Aorta (tissue), 5 donors: Measurements from ENCODE around the gene THAP5. TPM values are rescaled to one million over a fixed set of nuclear protein-coding genes. Genes with fewer than 3 reads are reported as not detected.

Source experiments
- ATAC-seq: fragments of 200-7000 bp; cut with Tn5 transposase; one replicate; pipeline ENCODE4 v1.9.1; 2022; ENCODE audit warnings: moderate library complexity; ENCODE audit not compliant: low FRiP score
- DNase-seq, 2 donors: peaks; one replicate each; pipeline ENCODE4 v3.0.0-alpha.2; 2020
- H3K27ac ChIP-seq, 2 donors: one replicate each; pipeline ENCODE4 v1.5.1; 2013; ENCODE audit warnings: low read length in 2 of 2, mild to moderate bottlenecking in 2 of 2, moderate library complexity in 2 of 2, control low read depth in 1 of 2, inconsistent platforms in 1 of 2, low read depth in 1 of 2
- H3K27me3 ChIP-seq, 2 donors: one replicate each; pipeline ENCODE4 v1.6.1; 2013; ENCODE audit warnings: control low read depth in 1 of 2, low read length in 1 of 2, mild to moderate bottlenecking in 1 of 2, moderate library complexity in 1 of 2; ENCODE audit not compliant: insufficient read depth in 2 of 2, control insufficient read depth in 1 of 2
- H3K36me3 ChIP-seq, 2 donors: one replicate each; pipeline ENCODE4 v1.6.1; 2013; ENCODE audit warnings: control low read depth in 1 of 2, low read length in 1 of 2, mild to moderate bottlenecking in 1 of 2; ENCODE audit not compliant: insufficient read depth in 2 of 2, control insufficient read depth in 1 of 2
- H3K4me1 ChIP-seq, 2 donors: one replicate each; pipeline ENCODE4 v1.6.1; 2013; ENCODE audit warnings: low read length in 2 of 2, control low read depth in 1 of 2, mild to moderate bottlenecking in 1 of 2, moderate library complexity in 1 of 2; ENCODE audit not compliant: insufficient read depth in 2 of 2, control insufficient read depth in 1 of 2
- H3K4me3 ChIP-seq, 2 donors: one replicate each; pipeline ENCODE4 v1.5.1; 2013; ENCODE audit warnings: low read length in 2 of 2, control low read depth in 1 of 2, mild to moderate bottlenecking in 1 of 2
- H3K9me3 ChIP-seq: one replicate; pipeline ENCODE4 v1.6.1; 2013; ENCODE audit warnings: mild to moderate bottlenecking, low read length; ENCODE audit not compliant: control insufficient read depth
- WGBS, 2 donors: extraction: QIAGEN DNeasy Blood & Tissue Kit; methylation state at CpG; one replicate each; pipeline ENCODE4 v1.1.7; 2013; 5-methylcytosine and 5-hydroxymethylcytosine counted together
- intact Hi-C, 2 donors: fragments of 100-400 bp; cut with DNase I; formaldehyde crosslinking; loops; one replicate each; pipeline versions ENCODE4 v1.14.2 to v1.15.0; 2022
- polyA plus RNA-seq, 2 donors: library from polyadenylated mRNA; stranded (reverse); fragments of 200-250 nt; gene quantifications; one replicate each; pipeline ENCODE4 v1.2.3, GENCODE V29; 2013
- total RNA-seq, 2 donors: library from RNA; stranded (reverse); fragmentation: NEBNext Ultra II Directional; extraction: Animal tissue kit (Norgen Biotek cat#: 25700); gene quantifications; one replicate each; pipeline ENCODE4 v1.2.1, GENCODE V29; 2021
- donor health status: healthy with polysubstance abuse.
- donor health status: Bipolar disorder and iron deficiency.
- donor health status: DM: no; HTN: no; CAD: no.
- donor health status: DM: no; HTN: no; CAD: no.
- donor health status: DM: yes; HTN: yes; CAD: no.

THAP5 gene
- total and polyA plus RNA-seq, 4 donors = 13.0 to 27.4 (median 20.2) TPM

DNA sequence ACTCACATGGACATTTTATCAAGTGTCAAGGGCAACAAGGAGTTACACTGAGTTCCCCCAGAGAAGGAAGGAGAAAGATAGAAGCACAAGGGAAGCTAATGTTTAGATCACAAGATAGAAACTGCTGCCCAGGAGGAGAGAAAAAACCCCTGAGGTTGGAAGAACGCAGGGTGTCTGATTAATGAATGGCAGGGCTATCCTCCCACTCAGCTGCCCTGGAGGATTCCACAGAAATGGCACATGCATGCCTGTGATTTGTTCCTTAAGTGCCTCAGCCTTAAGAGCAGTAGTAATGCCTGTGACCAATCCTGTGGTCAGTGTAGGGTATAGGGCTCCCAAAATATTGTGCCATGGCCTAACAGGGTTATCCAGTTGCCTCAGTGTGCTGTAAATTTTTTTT, 20.4 kb upstream of the THAP5 start:
- H3K27ac ChIP-seq = no peak overlapping the region
- H3K36me3 ChIP-seq = no peaks in the 10 kb centered on the region
- H3K4me1 ChIP-seq = no peaks in the 10 kb centered on the region
- H3K4me3 ChIP-seq = no peak overlapping the region
- intact Hi-C loops = no loop called here
- WGBS, 2 donors = 50 to 57% methylated on average over 1 of the region's 1 CpG
- H3K9me3 ChIP-seq = no peaks in the 10 kb centered on the region
- DNase-seq (no peak), ATAC-seq (no peak)
- no peaks in the 10 kb centered on the region for H3K27me3 ChIP-seq

DNA sequence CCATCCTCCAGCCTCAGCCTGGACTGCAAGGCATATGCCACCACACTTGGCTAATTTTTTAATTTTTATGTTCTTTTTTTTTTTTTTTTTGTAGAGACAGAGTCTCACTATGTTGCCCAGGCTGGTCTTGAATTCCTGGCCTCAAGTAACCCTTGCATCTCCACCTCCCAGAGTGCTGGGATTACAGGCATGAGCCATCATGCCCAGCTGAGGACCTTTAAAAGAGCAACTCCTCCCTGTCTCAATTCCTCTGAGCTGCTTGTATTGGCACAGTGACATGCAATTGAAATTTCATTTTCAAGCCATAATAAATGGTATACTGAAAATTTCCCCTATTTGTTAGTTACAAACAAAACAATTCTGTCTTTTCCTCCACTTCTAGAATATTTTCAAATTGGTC, 19.7 kb upstream of the THAP5 start:
- no peak overlapping the region for H3K4me3 ChIP-seq
- intact Hi-C loops = no loop called here
- H3K36me3 ChIP-seq = no peaks in the 10 kb centered on the region
- H3K27me3 ChIP-seq = no peaks in the 10 kb centered on the region
- ATAC-seq (no peak), DNase-seq (no peak)
- H3K4me1 ChIP-seq = no peaks in the 10 kb centered on the region
- no peak overlapping the region for H3K27ac ChIP-seq
- no peaks in the 10 kb centered on the region for H3K9me3 ChIP-seq

DNA sequence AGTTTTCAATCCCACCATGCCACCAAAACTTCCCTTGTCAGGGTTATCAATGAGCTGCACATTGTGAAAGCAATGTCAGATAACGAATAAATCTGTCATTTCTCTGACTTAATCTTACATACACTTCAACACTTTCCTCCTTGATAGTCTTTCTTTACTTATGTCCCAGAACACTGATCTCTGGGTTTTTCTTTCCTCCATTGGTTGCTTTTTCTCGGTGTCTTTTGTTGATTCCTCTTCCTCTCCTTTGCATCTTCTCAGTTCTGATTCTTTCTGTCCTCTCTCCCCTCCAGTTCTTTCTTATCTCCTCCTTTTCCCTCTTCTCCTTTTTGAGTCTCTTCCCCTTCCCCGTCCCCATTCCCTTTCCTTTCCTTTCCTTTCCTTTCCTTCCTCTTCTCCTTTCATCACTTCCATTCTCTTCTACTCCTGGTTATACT, 16.8 kb upstream of the THAP5 start:
- Histone ChIP-seq H3K27me3 (no peaks in the 10 kb centered on the region), H3K4me3 (no peak overlapping the region), H3K27ac (no peak overlapping the region), H3K36me3 (no peaks in the 10 kb centered on the region), H3K9me3 (no peaks in the 10 kb centered on the region), H3K4me1 (no peaks in the 10 kb centered on the region)
- WGBS, 2 donors = 51 to 65% methylated on average over 2 of the region's 3 CpGs
- DNase-seq = no peak
- ATAC-seq = no peak
- intact Hi-C loops = no loop called here

DNA sequence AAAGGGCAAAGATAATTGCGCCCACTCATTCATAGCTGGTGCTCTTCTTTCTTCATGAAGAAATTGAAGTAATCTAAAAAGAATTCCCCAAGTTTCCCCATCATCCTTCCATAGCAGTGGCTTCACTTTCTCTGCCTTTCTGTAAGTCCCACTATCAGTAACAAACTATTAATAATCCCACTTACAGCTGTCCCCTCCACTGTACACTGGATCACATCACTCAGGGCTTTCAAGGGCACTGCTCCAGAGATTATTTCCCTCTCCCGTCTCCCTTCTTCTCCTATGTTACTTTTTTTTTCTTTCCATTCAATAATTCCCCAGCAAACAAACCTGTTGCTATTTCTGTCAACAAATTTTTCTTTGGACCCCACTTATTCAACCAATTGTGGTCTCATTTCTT, 16.3 kb upstream of the THAP5 start:
- no peaks in the 10 kb centered on the region for H3K27me3 ChIP-seq
- intact Hi-C loops = no loop called here
- ATAC-seq (no peak), DNase-seq (no peak)
- H3K4me3 ChIP-seq = no peak overlapping the region
- H3K9me3 ChIP-seq = no peaks in the 10 kb centered on the region
- no peak overlapping the region for H3K27ac ChIP-seq
- no peaks in the 10 kb centered on the region for H3K4me1 ChIP-seq
- H3K36me3 ChIP-seq = no peaks in the 10 kb centered on the region
- WGBS, 2 donors = 61 to 69% methylated on average over 2 of the region's 2 CpGs

DNA sequence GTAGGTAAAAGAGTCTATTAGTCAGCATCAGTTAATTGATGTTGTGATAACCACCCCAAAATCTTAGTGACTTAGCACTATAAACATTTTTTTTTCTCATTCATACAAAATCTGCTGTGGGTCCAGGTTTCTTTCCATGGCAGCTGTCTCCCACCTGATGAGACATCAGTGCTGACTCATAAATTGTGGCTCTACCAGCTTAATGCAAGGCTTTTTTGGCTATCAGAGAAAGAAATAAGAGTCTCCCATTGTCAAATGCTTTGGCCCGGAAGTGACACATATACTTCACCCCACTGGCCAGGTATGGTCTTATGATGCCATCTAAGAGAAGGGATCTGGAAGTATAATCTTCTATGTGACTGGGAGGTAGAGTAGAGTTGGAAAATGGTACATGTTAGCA, 14.7 kb upstream of the THAP5 start:
- peaks cover 0 to 4% of the 10 kb centered on the region in 2 donors for H3K36me3 ChIP-seq
- H3K9me3 ChIP-seq = peaks cover 5% of the 10 kb centered on the region
- 93 to 100% methylated on average over 1 of the region's 1 CpG for WGBS, 2 donors
- no peak overlapping the region for H3K27ac ChIP-seq
- ATAC-seq (no peak), DNase-seq (no peak)
- no peaks in the 10 kb centered on the region for H3K27me3 ChIP-seq
- intact Hi-C loops = no loop called here
- H3K4me1 ChIP-seq = no peaks in the 10 kb centered on the region
- no peak overlapping the region for H3K4me3 ChIP-seq

DNA sequence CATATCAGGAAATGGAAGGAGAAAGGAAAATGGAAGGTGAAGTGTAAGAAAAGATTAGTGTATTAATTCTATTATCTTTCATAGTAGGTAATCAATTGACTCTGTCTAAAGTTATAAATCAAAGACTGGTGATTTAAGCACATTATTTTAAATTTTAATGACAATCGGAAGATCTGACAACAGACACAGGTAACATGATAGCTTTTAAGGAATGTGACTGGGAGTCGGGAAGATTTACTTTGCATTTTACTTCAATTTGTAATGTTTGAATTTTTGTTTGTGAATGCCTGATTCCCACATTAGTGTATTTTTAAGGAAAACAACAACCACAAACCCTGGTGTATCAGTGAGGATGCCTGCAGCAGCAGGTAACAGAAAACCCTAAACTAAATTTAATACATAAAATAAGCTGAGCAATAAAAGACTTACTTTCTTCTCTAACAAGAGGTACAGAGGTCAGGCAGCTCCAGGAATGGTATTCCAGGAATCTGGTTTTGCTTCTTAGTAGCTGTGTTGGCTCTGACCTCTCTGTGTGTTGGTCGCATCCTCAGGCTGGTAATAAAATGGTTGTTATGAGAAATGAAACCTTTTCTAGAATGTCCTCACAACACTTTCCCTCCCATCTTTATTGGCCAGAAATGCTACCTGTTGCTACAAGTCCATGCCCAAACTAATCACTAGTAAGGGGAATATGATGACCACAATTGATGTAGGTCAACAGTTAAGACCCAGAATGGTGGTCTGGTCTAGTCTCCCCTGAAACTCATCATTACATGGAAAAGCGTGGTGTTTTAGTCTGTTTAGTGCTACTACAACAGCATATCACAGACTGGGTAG, 12.4 kb upstream of the THAP5 start:
- intact Hi-C loops = no loop called here
- H3K27ac ChIP-seq = no peak overlapping the region
- ATAC-seq = no peak

DNA sequence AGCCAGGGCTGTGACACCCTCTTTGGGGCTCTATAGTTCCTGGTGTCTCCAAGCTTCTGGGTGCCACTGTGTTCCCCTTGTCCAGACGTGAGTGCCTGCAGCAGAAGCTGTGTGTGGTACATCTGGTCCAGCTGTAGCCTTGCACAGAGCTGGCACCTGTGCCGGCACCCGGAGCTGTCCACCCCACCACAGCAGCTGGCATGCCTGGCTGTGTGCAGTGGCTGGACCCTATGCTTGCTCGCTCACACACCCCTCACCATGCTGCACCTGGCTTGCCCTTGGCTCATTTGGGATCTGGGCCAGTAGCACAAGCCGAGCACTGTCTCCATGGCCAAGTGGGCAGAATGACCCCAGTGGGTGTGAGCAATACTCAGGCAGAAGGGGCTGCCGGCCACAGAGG, 10.8 kb upstream of the THAP5 start:
- H3K4me3 ChIP-seq = no peak overlapping the region
- no peak for ATAC-seq
- intact Hi-C loops = no loop called here
- no peak for DNase-seq
- WGBS, 2 donors = 71 to 79% methylated on average over 4 to 6 of the region's 6 CpGs
- H3K4me1 ChIP-seq = peaks cover 0 to 3% of the 10 kb centered on the region in 2 donors
- no peak overlapping the region for H3K27ac ChIP-seq
- no peaks in the 10 kb centered on the region for H3K27me3 ChIP-seq
- H3K36me3 ChIP-seq = peaks cover 0 to 6% of the 10 kb centered on the region in 2 donors
- peaks cover 5% of the 10 kb centered on the region for H3K9me3 ChIP-seq

More for the DNA sequence above, 12.4 kb upstream of the THAP5 start:
- Histone ChIP-seq H3K27me3 (no peaks in the 10 kb centered on the region), H3K9me3 (peaks cover 5% of the 10 kb centered on the region), H3K4me3 (no peak overlapping the region), H3K36me3 (peaks cover 0 to 6% of the 10 kb centered on the region in 2 donors), H3K4me1 (no peaks in the 10 kb centered on the region)
- DNase-seq = no peak
- 50 to 56% methylated on average over 4 of the region's 4 CpGs for WGBS, 2 donors

DNA sequence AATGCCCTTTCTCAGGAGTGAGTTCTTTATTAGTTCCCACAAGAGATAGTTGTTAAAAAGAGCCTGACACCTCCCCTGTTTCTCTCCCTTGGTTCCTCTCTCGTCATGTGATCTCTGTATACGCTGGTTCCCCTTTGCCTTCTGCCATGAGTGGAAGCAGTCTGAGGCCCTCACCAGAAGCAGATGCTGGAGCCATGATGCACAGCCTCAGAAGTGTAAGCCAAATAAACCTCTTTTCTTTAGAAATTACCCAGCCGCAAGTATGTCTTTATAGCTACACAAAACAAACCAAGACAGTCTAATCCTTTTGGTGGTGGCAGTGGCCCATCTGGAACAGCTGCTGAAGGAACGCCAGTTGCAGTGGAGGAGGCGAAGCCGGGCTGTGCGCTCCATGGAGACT, 9.4 kb upstream of the THAP5 start:
- intact Hi-C loops = no loop called here
- DNase-seq (no peak), ATAC-seq (no peak)

DNA sequence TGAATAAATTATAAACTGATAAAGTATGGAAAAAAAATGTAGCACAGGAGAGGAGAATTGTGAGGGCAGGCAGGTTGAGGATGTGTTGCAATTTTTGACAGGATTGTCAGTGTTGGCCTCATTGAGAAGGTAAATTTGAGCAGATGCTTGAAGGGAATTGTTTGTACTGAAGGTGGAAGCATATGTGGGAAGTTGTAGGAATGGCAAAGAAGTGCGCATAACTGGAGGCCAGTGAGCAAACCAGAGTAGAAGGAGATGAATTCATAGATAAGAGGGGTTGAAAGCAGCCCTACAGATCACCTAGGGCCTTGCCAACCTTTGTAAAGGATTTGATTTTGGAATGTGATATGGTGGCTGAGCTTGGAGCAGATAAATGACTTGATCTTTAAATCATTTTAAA, 6.6 kb upstream of the THAP5 start:
- no peak for ATAC-seq
- DNase-seq = no peak
- 92 to 93% methylated on average over 1 of the region's 1 CpG for WGBS, 2 donors

More for the DNA sequence above, 9.4 kb upstream of the THAP5 start:
- no peak overlapping the region for H3K4me3 ChIP-seq
- no peak overlapping the region for H3K27ac ChIP-seq
- H3K36me3 ChIP-seq = peaks cover 0 to 6% of the 10 kb centered on the region in 2 donors
- H3K27me3 ChIP-seq = no peaks in the 10 kb centered on the region
- H3K4me1 ChIP-seq = peaks cover 0 to 6% of the 10 kb centered on the region in 2 donors
- peaks cover 5% of the 10 kb centered on the region for H3K9me3 ChIP-seq
- WGBS, 2 donors = 97 to 99% methylated on average over 7 of the region's 7 CpGs

More for the DNA sequence above, 6.6 kb upstream of the THAP5 start:
- H3K4me3 ChIP-seq = no peak overlapping the region
- peaks cover 0 to 6% of the 10 kb centered on the region in 2 donors for H3K4me1 ChIP-seq
- intact Hi-C loops = no loop called here
- no peaks in the 10 kb centered on the region for H3K27me3 ChIP-seq
- H3K36me3 ChIP-seq = peaks cover 3 to 6% of the 10 kb centered on the region in 2 donors
- peaks cover 5% of the 10 kb centered on the region for H3K9me3 ChIP-seq
- H3K27ac ChIP-seq = no peak overlapping the region
